Measurements from ENCODE around the gene PKN2.
"Not testable (repeated sequence)": the region's sequence is repeated elsewhere in the genome, so short reads cannot be mapped to it uniquely, and the experiment has no call there.

PKN2 gene

DNA sequence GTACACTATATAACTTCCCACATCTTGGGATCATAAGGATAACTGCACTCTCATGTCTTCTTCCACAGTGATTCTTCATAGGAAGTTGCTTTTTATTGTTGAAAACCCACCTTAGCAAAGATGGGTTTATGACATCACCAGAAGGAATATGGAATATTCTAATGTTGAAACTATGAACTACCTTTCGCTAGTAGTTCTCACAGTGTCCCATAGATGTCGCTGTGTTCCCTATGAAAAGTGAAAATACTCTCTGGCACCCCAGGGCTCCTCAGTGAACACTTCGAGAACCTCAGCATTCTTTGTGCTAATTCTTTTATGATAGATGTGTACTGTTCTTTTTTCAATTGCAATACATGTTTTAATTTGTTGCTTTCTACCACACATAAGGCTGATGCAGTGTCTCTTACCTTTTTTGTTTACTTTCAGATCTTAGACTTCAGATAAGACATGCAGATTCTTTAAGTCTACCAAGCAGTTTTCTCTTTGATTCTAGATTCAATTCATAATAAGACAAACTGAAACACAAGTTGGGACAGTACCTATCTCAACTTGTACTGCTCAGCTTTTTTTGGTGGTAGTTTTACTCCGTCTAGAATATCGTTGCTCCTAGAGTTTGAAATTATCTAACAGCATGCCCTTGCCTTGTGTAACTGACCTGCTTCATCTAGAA lies 116.4 kb downstream of the PKN2 start:
- no peak for DNase-seq

DNA sequence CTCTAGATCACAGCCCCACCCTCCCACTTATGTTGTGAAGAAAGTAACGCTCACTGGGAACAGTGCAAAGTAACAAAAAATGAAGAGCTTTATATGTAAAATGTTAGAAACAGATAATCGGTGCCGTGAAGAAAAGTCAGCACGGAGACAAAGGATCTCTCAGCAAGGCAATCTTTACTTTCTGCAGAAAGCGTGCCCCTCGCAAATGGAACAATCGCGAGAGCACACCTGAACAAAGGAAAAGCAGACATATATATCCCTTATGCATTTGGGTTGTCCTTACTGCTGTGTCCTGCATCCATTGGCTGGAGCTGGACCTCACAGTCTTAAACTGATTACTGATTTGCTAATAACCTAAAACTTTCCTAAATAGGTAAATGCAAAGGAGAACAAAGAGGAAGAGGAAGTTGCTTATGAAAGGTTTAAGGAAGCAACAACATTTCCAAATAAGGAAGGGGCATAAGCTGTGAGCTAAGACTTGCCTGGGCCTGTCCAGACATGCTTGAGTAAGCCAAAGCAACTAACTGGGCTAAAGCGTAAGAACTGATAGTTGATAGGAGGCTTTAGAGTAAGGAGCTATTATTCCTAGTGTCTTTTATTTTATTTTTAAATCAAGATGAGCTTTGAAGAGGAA lies 117.6 kb downstream of the PKN2 start:
- no peak for DNase-seq

DNA sequence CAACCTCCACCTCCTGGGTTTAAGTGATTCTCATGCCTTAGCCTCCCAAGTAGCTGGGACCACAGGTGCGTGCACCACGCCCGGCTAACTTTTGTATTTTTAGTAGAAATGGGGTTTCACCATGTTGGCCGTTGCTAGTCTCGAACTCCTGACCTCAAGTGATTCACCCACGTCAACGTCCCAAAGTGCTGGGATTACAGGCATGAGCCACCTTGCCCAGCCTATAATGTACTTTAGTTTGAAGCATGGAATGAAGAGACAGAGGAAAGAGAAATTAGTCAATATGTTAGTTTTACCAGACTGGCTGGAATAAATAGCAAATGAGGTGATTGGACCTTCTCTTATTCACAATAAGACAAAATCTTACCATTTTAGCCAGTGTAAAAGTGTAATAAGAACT lies 118.3 kb downstream of the PKN2 start:
- DNase-seq = no peak

DNA sequence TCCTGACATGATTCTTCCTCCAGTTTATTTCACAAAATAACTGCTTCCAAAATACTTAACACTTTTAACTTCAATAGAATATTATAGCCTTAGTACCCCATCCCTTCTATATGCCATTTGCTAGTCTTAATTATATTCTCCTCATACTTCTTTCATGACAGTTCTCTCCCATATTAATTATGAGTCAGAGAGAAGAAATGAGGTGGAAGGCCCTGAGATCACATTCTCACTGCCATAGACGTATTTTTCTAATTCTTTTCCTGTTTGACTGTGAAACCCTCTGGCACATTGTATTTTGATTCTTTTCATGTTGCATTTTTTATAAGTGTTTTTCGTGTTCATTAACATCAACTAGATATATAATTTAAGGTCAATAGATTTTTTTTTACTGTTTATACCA lies 118.9 kb downstream of the PKN2 start:
- DNase-seq = no peak

DNA sequence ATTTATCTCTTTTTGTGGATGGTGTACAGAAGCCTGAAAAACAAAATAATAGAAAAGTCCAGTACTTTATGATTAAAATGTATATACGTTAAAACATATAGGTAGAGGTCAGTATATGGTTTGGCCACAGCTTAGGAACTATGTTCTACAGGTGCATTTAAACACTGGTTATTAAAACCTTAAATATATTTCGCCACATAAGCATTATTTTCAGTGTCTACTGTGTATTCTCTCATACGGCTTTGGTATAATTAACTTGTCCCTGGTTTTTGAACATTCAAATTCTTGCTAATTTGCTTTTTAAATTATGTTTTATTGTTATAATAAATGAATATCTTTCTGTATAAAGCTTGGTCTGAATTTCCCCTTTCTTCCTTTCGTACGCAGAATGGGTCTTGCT lies 119.4 kb downstream of the PKN2 start:
- DNase-seq = no peak

DNA sequence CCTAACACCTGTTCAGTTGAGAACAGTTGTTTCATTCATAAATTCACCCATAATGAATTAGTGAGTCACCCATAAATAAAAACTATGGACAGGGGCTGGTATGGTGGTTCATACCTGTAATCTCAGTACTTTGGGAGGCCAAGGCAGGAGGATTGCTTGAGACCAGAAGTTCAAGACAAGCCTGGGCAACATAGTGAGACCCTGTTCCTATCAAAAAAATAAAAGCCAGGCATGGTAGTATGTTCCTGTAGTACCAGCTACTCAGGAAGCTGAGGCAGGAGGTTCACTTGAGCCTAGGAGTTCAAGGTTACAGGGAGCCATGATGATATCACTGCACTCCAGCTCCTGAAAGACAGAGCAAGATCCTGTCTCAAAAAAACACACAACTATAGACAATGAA lies 128.3 kb downstream of the PKN2 start:
- DNase-seq = no peak

DNA sequence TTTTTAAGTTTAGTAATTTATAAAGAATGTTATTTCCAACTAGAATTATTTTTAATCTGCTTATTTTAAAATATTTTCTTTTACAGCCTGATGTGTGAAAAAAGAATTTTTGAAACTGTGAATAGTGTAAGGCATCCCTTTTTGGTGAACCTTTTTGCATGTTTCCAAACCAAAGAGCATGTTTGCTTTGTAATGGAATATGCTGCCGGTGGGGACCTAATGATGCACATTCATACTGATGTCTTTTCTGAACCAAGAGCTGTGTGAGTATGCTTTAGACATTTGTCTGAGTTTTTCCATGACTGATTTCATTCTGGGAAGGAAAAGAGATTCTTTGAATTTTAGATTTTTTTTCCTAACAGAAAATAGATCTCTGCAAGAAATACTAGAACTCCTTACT lies 129.4 kb downstream of the PKN2 start:
- no peak for DNase-seq

DNA sequence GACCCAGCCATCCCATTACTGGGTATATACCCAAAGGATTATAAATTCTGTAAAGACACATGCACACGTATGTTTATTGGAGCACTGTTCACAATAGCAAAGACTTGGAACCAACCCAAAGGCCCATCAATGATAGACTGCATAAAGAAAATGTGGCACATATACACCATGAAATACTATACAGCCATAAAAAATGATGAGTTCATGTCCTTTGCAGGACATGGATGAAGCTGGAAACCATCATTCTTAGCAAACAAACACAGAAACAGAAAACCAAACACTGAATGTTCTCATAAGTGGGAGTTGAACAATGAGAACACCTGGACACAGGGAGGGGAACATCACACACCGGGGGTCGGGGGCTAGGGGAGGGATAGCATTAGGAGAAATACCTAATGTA lies 135.6 kb downstream of the PKN2 start:
- not testable (repeated sequence) for DNase-seq

DNA sequence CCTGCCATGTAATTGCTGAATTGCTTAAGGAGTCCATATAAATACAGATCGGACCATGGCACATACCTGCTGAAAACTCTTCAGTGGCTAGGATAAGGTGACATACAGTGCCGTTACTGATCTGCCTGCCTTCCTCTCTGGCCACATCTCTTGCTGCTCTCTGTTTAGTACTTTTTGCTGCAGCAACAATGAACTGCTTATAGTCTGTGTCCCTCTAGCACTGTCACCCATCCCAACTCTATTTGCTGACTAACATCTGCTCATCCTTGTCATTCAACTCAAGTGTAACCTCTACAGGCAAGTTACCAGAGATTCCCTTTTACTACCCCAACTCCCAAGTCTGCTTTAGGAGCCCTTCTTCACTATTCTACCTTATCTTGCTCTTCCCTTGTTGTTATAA lies 141.6 kb downstream of the PKN2 start:
- no peak for DNase-seq

DNA sequence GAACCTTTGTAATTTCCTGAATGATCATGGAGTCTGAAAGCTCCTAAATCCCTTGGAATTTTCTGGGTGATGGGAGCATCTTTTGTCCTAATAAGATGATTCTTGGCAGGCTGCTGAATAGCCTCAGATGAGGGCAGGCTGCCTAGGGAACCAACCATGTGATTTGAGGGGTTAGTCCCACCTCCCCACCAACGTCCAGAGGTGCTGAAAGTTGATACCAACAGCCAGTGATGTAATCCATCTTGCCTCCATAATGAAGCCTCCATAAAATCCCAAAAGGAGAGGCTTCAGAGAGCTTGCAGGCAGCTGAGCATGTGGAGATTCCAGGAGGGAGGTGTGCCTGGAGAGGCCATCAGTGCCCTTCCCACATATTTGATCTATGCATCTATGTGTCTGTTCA lies 163.6 kb downstream of the PKN2 start:
- no peak for DNase-seq

DNA sequence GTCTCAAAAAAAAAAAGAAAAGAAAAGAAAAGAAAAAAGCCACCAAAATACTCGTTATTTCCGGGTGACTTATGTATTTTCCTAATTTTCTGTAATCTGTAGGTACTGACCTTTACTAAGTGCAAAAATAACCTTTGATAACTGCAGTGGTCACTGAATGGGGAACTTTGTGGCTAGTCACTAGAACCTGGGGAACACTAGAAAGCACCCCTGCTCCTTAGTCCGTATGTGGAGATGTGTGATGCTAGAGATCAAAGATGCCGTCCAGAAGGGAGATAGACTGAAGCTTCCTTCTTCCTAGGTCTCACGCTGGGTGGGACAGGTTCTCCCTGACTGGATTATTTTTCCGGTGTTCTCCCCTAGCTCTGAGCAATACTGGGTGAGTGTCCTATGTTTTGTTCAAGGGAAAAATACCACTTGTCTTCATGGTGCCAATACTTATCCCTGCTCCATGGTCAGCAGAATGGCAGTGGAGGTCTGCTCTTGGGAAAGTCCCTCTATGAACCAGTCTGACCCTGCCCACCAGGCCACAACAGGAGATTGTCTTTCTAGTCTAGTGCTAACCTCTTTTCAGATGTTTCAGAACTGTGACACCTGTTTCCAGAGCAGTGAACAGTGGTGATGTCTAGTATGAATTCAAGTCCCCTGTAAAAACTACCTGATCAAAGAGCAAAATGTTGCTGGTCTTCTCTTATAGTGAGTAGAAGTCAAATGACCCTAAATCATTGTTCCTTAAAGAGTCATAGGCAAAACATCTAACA lies 167.4 kb downstream of the PKN2 start:
- DNase-seq = no peak

DNA sequence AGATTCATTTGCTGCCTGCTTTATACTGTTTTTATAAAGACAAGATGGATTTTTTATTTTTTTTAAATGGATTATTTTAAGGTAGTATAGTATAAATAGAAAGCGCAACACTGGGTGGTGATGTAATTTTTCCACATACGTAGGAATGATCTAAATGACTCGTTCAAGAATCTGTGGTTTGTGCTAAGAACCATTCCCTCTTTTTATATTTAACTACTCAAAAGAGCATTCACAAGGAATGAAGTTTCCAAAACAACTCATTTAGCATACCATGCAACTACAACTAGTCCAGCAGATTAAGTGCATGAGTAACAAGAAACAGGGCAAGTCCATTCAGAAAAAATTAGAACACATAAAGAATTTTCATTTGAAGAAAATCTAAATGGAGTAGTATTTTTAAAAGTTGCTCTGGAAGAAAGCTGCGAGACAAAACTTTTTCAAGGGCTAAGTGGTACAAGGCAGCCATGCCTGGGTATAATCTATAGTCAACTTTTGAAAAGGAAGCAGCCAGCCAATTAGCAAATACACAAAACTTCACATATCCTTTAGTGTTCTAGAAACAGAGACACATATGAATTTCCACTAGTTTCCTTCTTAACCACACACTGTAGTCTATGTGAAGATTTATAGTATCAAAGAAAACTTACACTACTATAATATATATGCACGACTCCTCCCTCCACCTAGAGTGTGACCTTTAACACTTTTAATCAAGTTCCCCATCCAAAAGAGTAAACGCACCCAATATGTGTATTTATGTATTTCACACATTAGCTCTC lies 183.9 kb downstream of the PKN2 start:
- no peak for DNase-seq

DNA sequence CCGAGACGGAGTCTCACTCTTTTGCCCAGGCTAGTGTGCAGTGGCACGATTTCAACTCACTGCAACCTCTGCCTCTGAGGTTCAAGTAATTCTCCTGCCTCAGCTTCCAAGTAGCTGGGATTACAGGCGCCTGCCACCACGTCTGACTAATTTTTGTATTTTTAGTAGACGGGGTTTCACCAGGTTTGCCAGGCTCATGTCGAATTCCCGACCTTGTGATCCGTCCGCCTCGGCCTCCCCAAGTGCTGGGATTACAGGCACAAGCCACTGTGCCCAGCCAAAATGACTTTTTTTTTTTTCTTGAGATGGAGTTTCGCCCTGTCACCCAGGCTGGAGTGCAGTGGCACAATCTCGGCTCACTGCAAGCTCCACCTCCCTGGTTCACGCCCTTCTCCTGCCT lies 185.6 kb downstream of the PKN2 start:
- not testable (repeated sequence) for DNase-seq

DNA sequence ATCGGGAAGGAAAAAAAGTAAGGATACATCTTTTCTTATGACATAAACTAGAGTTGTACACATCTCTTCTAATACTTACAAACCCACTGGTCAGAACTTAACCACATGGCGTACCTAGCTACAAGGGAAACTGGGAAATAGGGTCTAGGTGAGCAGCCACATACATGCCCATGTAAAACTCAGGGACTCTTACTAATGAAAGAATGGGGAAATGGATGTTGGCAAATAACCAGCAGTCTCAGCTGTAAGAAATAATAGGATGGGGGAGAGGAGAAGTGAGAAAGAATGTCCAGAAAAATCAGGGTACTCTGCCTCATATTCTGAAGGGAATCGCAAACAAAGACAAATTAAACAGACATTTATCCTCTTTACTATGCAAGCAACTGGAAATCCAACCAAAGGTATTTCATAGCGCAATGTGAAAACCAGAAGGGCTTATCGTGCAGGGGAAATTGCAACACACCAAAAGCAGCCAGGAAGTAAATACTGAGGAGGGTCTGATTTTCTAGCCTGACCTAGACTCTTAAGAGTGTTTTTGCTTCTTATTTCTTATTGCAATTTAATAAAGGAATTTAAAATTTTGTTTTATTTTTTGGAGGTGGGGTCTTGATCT lies 189.8 kb downstream of the PKN2 start:
- DNase-seq = no peak

DNA sequence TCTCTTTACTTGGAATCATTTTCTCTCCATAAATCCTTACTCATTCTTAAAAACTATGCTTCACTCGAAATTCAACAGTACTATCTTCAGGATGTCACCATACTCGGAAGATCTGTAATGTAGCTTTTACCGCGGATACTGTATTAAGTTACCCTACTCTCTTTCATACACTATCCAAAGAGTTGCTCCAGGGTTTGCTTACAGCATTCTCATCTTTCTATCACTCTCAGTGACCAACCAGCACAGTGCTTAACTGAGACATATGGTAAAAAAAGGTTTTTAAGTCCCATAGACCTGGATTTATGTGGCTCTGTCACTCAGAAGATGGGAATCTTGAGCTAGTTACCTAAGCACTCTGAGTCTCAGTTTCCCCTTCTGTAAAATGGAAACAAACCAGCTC lies 191.5 kb downstream of the PKN2 start:
- DNase-seq = no peak

DNA sequence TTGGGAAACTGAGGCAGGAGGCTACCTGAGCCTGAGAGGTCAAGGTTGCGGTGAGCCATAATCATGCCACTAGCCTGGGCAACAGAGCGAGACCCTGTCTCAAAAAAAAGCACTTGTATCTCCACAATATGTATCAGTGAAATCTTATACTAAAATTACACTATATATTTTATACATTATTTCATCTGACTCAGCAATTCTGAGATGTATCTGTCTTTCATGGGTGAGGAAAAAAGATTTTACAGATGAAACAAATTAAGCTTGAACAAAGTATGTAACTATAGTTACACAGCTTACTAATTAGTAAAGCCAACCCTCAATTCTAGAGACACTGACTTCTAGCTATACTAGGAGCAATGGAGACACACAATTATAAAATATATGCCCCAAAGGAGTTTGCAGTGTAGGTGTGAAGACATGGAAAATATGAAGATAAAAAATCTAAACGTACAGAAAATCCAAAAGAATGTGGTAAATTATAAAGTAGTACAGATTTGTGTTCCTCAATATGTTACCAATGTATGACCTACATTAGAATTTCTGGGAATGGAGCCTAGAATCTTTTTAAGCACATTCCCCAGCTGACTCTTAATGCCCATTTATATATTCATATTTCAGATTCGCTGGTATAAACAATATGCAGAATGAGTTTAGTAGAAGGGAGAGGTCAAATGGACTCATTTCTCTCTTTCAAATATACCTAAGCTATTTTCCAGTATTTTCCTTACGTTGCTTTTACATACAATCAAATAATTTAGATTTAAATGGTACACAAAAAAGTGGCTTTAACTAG lies 192.7 kb downstream of the PKN2 start:
- DNase-seq = no peak

DNA sequence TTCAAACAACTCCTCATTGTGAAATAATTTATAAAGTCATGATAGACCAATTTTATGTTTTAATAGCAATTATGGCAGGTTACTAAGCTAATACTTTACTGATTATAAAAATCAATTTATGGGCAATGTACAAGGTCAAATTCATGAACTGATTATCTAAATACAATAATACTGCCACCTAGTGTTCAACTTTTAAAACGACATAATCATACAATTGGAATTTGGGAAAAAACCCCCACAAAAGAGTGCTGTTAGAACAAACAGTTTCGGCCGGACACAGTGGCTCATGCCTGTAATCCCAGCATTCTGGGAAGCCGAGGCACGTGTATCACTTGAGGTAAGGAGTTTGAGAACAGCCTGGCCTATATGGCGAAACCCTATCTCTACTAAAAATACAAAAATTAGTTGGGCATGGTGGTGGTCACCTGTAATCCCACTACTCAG lies 193.3 kb downstream of the PKN2 start:
- DNase-seq = peak; percentile 6

DNA sequence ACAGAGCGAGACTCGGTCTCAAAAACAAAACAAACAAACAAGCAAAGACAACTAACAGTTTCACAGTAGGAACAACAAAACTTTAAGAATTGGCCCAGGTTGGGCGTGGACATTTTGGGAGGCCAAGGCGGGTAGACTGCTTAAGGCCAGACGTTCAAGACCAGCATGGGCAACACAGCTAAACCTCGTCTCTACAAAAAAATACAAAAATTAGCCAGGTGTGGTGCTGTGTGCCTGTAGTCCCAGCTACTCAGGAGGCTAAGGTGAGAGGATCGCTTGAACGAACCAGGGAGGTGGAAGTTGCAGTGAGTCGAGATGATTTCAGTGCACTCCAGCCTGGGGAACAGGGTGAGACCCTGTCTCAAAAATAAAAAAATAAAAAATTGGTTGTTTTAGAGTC lies 193.8 kb downstream of the PKN2 start:
- DNase-seq = no peak

DNA sequence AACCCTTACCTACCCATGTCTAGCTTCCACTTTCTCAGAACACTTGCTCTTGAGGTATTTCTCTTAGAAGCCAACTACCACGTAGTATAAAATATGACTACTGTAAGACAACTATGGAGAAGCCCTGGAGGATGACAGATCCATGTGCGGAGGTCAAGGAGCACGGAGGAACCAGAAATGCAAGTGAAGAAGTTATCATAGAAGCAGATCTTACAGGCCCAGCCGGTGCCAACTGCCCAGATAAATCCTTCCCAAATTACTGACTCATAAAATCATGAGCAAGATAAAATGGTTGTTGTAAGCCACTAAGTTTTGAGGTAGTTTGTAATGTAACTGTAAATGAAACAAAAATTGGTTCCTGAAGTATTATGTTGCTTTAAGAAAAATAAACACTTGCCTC lies 194.7 kb downstream of the PKN2 start:
- no peak for DNase-seq

DNA sequence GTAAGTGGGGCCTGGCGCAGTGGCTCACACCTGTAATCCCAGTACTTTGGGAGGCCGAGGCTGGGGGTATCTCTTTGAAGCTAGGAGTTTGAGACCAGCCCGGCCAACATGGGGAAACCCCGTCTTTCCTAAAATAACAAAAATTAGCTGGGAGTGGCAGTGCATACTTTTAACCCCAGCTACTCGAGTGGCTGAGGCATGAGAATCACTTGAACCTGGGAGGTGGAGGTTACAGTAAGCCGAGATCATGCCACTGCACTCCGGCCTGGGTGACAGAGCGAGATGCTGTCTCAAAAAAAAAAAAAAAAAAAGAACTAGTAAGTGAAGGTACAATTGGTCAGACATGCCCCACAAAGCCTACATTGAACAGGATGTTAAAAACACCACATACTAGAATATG lies 196.6 kb downstream of the PKN2 start:
- DNase-seq = not testable (repeated sequence)

DNA sequence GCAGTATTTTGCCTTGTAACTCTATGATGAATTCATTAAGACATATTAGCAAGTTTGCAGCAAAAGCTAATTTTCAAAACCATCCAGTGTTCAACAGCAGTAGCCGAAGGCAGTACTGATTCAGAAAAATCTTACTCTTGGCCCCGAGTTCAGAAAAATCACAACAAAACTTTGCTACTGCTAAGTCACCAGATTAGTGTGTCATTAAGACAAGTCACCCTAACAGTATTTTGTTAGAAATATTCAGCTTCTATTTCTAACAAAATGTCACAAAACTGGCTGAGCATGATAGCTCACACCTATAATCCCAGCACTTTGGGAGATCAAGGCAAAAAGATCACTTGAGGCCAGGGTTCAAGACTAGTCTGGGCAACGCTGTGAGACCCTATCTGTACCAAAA lies 199.1 kb downstream of the PKN2 start:
- no peak for DNase-seq
